Superior temporal gyrus (tissue), 1 donor: ENCODE data around the gene FGF13.
A peak's percentile ranks its signal among the peaks of the same experiment; 100 is the strongest.

Experiments used
- DNase-seq: peaks from one replicate; pipeline ENCODE4 v3.0.0-alpha.2; 2016; ENCODE audit errors: extremely low spot score

FGF13 gene

GRCh38 chrX:138711399-138712347, at the start of gene FGF13:
Gene FGF13, minus strand, starts transcription at chrX:138711717. Its CDS starts 714 bp downstream, at chrX:138711003.
- peak; percentile 26 for DNase-seq

GRCh38 chrX:138759217-138759943, 47.9 kb upstream of the FGF13 start:
- DNase-seq, result no peak

- DNase-seq, result no peak
Observed at GRCh38 chrX:138756234-138756633, 44.7 kb upstream of the FGF13 start.

DNA sequence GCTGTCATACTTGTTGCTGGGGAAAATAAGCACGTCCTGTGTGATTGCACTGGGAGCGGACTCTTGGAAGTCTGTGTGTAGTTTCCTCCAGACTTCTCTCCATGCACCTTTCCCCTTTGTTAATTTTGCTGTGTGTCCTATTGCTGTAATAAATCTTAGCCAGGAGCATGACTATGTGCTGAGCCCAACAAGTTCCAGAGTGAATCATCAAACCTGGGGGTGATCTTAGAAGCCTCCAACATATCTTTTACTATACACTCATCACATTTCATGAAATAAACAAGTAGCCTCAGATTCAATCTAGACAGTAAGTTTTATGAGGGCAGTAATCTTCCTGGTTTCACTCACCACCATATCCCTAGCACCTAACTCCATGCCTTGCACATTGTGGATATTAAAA, 43.3 kb upstream of the FGF13 start:
- no peak for DNase-seq

- peak; percentile 21 for DNase-seq
Observed at GRCh38 chrX:138748480-138748879, 37.0 kb upstream of the FGF13 start.

DNA sequence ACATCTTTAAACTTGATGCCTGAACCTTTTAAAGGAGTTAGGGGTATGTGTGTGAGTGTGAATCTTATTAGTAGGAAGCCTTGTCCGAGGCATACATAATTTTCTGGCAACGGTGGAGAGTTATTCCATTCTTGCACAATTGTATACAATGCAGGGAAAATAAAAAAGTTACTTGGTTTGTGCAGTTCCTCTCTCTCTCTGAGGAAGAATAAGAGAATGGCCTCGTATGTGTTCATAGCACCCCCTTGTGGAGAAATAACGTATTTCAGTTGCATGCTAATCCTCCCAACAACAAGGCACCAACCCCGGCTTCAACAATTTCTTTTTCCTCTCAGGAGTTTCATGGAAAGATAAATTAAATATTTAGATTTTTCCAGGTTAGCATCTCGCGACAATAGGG, 33.7 kb upstream of the FGF13 start:
- peak; percentile 81 for DNase-seq

GRCh38 chrX:138742217-138742616, 30.7 kb upstream of the FGF13 start:
- no peak for DNase-seq

- DNase-seq, result no peak
Observed at GRCh38 chrX:138740341-138740740, 28.8 kb upstream of the FGF13 start.

DNA sequence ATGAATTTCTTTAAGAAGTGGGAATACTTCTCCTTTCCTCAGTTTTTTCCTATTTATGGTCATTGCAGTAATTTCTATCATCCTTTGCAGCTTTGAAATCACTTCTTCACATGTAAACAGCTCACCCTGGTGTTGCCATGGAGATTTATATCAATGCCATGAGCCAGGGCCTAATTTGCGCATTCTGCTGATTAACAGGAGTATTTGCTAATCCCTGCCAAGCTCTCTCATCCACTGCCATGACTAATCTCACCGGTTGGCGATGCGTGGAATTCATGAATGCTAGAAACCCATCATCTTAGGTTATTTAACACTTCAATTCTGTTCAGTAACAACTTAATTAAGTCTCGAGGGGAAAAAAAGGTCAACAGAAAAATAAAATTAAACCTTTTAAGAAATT, 11.8 kb upstream of the FGF13 start:
- DNase-seq, result no peak

- no peak for DNase-seq
Observed at GRCh38 chrX:138719396-138719795, 7.9 kb upstream of the FGF13 start.

- no peak for DNase-seq
Observed at GRCh38 chrX:138718941-138719340, 7.4 kb upstream of the FGF13 start.

GRCh38 chrX:138710866-138711341, 613 bp downstream of the FGF13 start:
- no peak for DNase-seq

GRCh38 chrX:138709886-138710791, 1.4 kb downstream of the FGF13 start:
- no peak for DNase-seq

DNA sequence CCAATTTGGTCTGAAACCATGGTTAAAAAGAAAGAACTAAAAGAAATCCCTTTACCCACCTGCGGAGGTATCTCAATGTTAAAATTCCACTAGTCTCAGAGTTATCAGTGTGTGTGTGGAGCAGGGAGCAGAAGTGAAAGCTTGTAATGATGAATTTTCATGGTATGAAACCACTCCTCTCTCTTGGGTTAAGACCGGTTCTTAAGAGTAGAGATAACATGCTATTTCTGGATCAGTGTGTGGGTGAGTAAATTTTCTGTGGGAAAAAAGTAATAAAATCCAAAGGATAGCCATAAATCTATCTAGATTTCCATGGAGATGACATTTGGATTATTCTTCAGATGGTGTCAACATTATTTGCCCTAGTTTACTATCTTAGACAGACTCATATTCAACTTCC, 3.2 kb downstream of the FGF13 start:
- no peak for DNase-seq

GRCh38 chrX:138704596-138704995, 6.9 kb downstream of the FGF13 start:
- no peak for DNase-seq

- DNase-seq, result no peak
Observed at GRCh38 chrX:138704101-138704500, 7.4 kb downstream of the FGF13 start.

DNA sequence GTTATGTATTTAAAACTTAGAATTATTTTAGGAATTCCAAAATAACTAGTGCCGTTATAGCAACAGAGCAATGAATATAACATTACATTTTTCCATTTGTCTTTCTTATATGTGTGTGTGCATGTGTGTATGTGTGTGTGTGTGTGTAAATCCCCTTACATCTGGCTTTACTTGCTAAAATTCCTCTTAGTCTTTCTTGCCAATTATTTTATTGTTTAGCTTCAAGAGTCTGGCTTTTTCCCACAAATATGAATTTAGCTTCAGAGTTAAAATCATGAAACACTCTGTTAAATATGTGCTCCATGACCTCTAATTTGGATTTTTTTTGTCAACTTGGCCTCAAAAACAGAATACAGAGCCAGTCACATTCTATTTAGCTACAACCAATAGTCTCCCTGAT, 18.9 kb downstream of the FGF13 start:
- DNase-seq, result no peak

GRCh38 chrX:138691186-138691585, 20.3 kb downstream of the FGF13 start:
- no peak for DNase-seq

GRCh38 chrX:138690591-138690990, 20.9 kb downstream of the FGF13 start:
- no peak for DNase-seq

DNA sequence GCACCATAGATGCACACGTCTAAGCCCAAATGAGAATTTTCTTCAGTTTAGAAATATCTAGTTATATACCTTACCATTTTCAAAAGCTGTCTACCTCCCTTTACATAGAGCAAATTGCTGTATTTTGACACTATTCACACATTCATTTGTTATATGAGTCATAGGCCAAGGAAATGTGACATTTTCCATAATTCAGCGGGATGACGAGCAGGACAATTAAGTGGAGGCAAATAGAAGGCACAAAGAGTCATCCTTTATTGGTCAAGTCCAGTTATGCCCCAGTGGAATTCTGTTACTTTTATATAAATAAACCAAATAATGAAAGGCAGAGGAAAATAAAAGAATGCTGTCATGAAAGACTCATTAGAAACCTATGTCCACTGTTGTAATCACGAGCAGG, 27.9 kb downstream of the FGF13 start:
- DNase-seq, result no peak

- DNase-seq, result no peak
Observed at GRCh38 chrX:138669693-138670092, 41.8 kb downstream of the FGF13 start.

GRCh38 chrX:138664466-138664865, 47.1 kb downstream of the FGF13 start:
- no peak for DNase-seq
